K562 (cell line): ENCODE data around the gene GNG5. TPM values are rescaled to one million over a fixed set of nuclear protein-coding genes. Genes with fewer than 3 reads are reported as not detected.

Experiments used
- ATAC-seq: fragments of 200-7000 bp; cut with Tn5 transposase; 3 replicates; pipeline ENCODE4 v1.9.1; 2020; ENCODE audit warnings: moderate library complexity
- BruUV-seq: library from RNA; stranded (reverse); fragments of 400-500 nt; replicated peaks from 2 replicates; lab custom pipeline; 2021; lab: Mats Ljungman, UMichigan
- CTCF ChIA-PET: fragments of 300-600 bp; formaldehyde crosslinking; extraction: SDS; loops from one replicate; lab custom pipeline; 2021; ENCODE audit warnings: low intra/inter-chr PET ratio; lab: Yijun Ruan, JAX
- POLR2A ChIA-PET: fragments of 300-600, 350-650 bp; sonication (Branson Sonifier 250); formaldehyde crosslinking; extraction: SDS; loops from one replicate; lab custom pipeline; 2021; ENCODE audit warnings: antibody characterized with exemption, inconsistent platforms; lab: Yijun Ruan, JAX
- DNase-seq, 4 experiments: peaks; one replicate each; pipeline versions ENCODE4 v3.0.0 to v3.0.0-alpha.2; 2011 to 2018; ENCODE audit warnings: low spot score in 3 of 4, mixed read lengths in 3 of 4; ENCODE audit errors: extremely low read depth in 1 of 4
- FAIRE-seq: peaks from 2 replicates; lab custom pipeline; 2011; peaks lifted over from hg19 to GRCh38; lab: Jason Lieb, UNC
- H2AFZ ChIP-seq: 2 replicates; pipeline ENCODE4 v1.6.0; 2011; ENCODE audit warnings: low read depth, low read length, control low read depth, inconsistent platforms
- H3K27ac ChIP-seq: fragments of 200-600 bp; 3 replicates; pipeline ENCODE4 v1.8.0; 2011; ENCODE audit warnings: low read depth, mild to moderate bottlenecking, control low read depth, inconsistent platforms, low read length, moderate library complexity, mixed read lengths; ENCODE audit errors: extremely low read depth
- H3K27me3 ChIP-seq, 2 experiments: fragments of 300-600 bp in 1 of 2; 2 replicates in 1 of 2; 3 replicates in 1 of 2; pipeline versions ENCODE4 v1.6.0 to v1.8.0; 2011; ENCODE audit warnings: inconsistent platforms in 2 of 2, low read length in 2 of 2, mild to moderate bottlenecking in 1 of 2, mixed read lengths in 1 of 2, moderate library complexity in 1 of 2; ENCODE audit not compliant: control insufficient read depth in 2 of 2, insufficient read depth in 2 of 2
- H3K36me3 ChIP-seq: fragments of 300-600 bp; 3 replicates; pipeline ENCODE4 v1.8.0; 2011; ENCODE audit warnings: mild to moderate bottlenecking, low read length, inconsistent platforms; ENCODE audit not compliant: control insufficient read depth, insufficient read depth
- H3K4me1 ChIP-seq, 2 experiments: fragments of 200-600 bp in 1 of 2; replicated peaks in 1 of 2; 2 replicates in 1 of 2; 3 replicates in 1 of 2; pipeline versions ENCODE4 v1.5.1 to v1.8.0; 2011; ENCODE audit warnings: inconsistent platforms in 2 of 2, low read length in 2 of 2, mild to moderate bottlenecking in 1 of 2, mixed read lengths in 1 of 2, moderate library complexity in 1 of 2; ENCODE audit not compliant: control insufficient read depth in 2 of 2, insufficient read depth in 2 of 2
- H3K4me2 ChIP-seq: 2 replicates; pipeline ENCODE4 v1.6.1; 2011; ENCODE audit warnings: low read length, control low read depth, inconsistent platforms, mixed read lengths; ENCODE audit not compliant: insufficient read depth
- H3K4me3 ChIP-seq: fragments of 200-600 bp; sonication (generic), shearing (Covaris generic); 2 replicates; pipeline ENCODE4 v1.5.1; 2016; ENCODE audit warnings: control low read depth, inconsistent platforms
- H3K79me2 ChIP-seq: fragments of 200-600 bp; 3 replicates; pipeline ENCODE4 v1.8.0; 2011; ENCODE audit warnings: low read length, inconsistent platforms; ENCODE audit not compliant: control insufficient read depth, insufficient read depth
- H3K9ac ChIP-seq, 2 experiments: 2 replicates each; pipeline versions ENCODE4 v1.6.0 to v1.6.1; 2011; ENCODE audit warnings: low read depth in 2 of 2, low read length in 2 of 2, control low read depth in 1 of 2, inconsistent platforms in 1 of 2, mild to moderate bottlenecking in 1 of 2, mixed read lengths in 1 of 2; ENCODE audit not compliant: insufficient read depth in 1 of 2
- H3K9me1 ChIP-seq: one replicate; pipeline ENCODE4 v1.6.0; 2011; ENCODE audit warnings: inconsistent platforms, mild to moderate bottlenecking, low read length, moderate library complexity; ENCODE audit not compliant: control insufficient read depth, insufficient read depth
- H3K9me3 ChIP-seq: replicated peaks from 2 replicates; pipeline ENCODE4 v1.5.1; 2011; ENCODE audit warnings: low read depth, low read length, inconsistent platforms; ENCODE audit not compliant: control insufficient read depth, insufficient read depth
- H4K20me1 ChIP-seq: replicated peaks from 2 replicates; pipeline ENCODE4 v1.6.1; 2011; ENCODE audit warnings: low read length, inconsistent platforms, mixed read lengths; ENCODE audit not compliant: control insufficient read depth, insufficient read depth
- AFF1 ChIP-seq, 2 experiments: fragments of 450-650 bp; IDR thresholded peaks; 2 replicates each; pipeline ENCODE4 v1.6.1; 2018; ENCODE audit warnings: mild to moderate bottlenecking in 2 of 2, low read depth in 1 of 2; ENCODE audit not compliant: partially characterized antibody in 2 of 2
- MEF2A ChIP-seq: IDR thresholded peaks from 2 replicates; pipeline ENCODE4 v1.6.1; 2011; ENCODE audit warnings: low read depth, mild to moderate bottlenecking, low read length, moderate library complexity; ENCODE audit not compliant: control insufficient read depth
- RBBP5 ChIP-seq: fragments of 200-600 bp; sonication (generic); IDR thresholded peaks from 2 replicates; pipeline ENCODE4 v1.6.1; 2012; ENCODE audit warnings: borderline replicate concordance, mild to moderate bottlenecking, low read length, control low read depth, inconsistent platforms; ENCODE audit not compliant: insufficient read depth, poor library complexity, severe bottlenecking
- TRIM28 ChIP-seq: fragments of 450-650 bp; IDR thresholded peaks from 2 replicates; pipeline ENCODE4 v1.6.1; 2017
- XRCC5 ChIP-seq: fragments of 200-400 bp; formaldehyde crosslinking; IDR thresholded peaks from 2 replicates; pipeline ENCODE4 v1.6.1; 2017; ENCODE audit warnings: low read depth, mild to moderate bottlenecking, low read length
- ZNF444 ChIP-seq: fragments of 250-450 bp; sonication (Bioruptor Pico); IDR thresholded peaks from 2 replicates; pipeline ENCODE4 v1.4.0; 2020; ENCODE audit warnings: mild to moderate bottlenecking, moderate library complexity
- WGBS: fragments of 100-300 bp; shearing (Covaris generic); methylation state at CpG from one replicate; pipeline ENCODE4 v1.1.6; 2016; ENCODE audit warnings: low coverage, mixed read lengths; ENCODE audit not compliant: insufficient coverage; ENCODE audit errors: missing lambda C conversion rate; 5-methylcytosine and 5-hydroxymethylcytosine counted together
- in situ Hi-C: fragments of 300-500 bp; cut with MboI; formaldehyde crosslinking; loops from 4 replicates; pipeline ENCODE4 v1.15.0; 2018; ENCODE audit warnings: inconsistent platforms, mixed read lengths
- intact Hi-C: fragments of 100-400 bp; cut with micrococcal nuclease; formaldehyde crosslinking; loops from 2 replicates; pipeline ENCODE4 v1.14.2; 2022
- polyA plus RNA-seq, 8 experiments: library from polyadenylated mRNA; depleted of rRNA in 4 of 8; stranded (reverse) in 5 of 8; unstranded in 3 of 8; fragments of >200 nt; fragmentation: Nextera tagmentation in 2 of 8; fragmentation: Illumina TruSeq in 1 of 8; extraction: Ambion mirVana in 2 of 8; extraction: Trizol in 1 of 8; gene quantifications; 2 replicates each; pipeline versions ENCODE4 v1.2.1 to v1.2.3, GENCODE V29; 2011 to 2014; ENCODE audit warnings: inconsistent platforms in 1 of 8, missing spikeins in 1 of 8
- total RNA-seq, 7 experiments: library from RNA; depleted of rRNA in 6 of 7; stranded (reverse); fragments of >200 nt in 6 of 7; fragmentation: Illumina TruSeq in 2 of 7; extraction: Trizol in 2 of 7; gene quantifications; 2 replicates each; pipeline versions ENCODE4 v1.2.1 to v1.2.3, GENCODE V29; 2011 to 2021; ENCODE audit warnings: low replicate concordance in 1 of 7
- TF ChIP-seq, protein P1 (sequence below), 2 experiments: fragments of 250-450 bp in 1 of 2; fragments of 450-650 bp in 1 of 2; sonication (Bioruptor Pico) in 1 of 2; IDR thresholded peaks; 2 replicates each; pipeline versions ENCODE4 v1.6.1 to v1.8.0; 2016 to 2021; ENCODE audit warnings: mild to moderate bottlenecking in 2 of 2, moderate library complexity in 2 of 2, missing compliant biosample characterization in 1 of 2, missing genetic modification characterization in 1 of 2

GNG5 gene
- total and polyA plus RNA-seq, 9 of the 15 experiments (the other 6 are each of a cell fraction or from before 2014, with no cell fraction given) = 61.9 to 243 (median 150) TPM

GRCh38 chr1:84538599-84538998 is 32.2 kb upstream of the GNG5 start (continued):
- no peak for TF ChIP-seq AFF1 (IDR thresholded peaks at IDR 0.05; ENCODE audit: low read depth in 1 of 2, partially characterized antibody in 2 of 2)
- TF ChIP-seq MEF2A = no peak
- TF ChIP-seq, protein P1, sequence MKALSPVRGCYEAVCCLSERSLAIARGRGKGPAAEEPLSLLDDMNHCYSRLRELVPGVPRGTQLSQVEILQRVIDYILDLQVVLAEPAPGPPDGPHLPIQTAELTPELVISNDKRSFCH (CRISPR knock-in tag; IDR thresholded peaks at IDR 0.05) = no peak
- TF ChIP-seq, protein P1 (tag; IDR thresholded peaks at IDR 0.05) = no peak
- TF ChIP-seq ZNF444 (CRISPR knock-in tag) = no peak
- TF ChIP-seq RBBP5 = no peak
- TF ChIP-seq, all 486 proteins: peak for 0

DNA sequence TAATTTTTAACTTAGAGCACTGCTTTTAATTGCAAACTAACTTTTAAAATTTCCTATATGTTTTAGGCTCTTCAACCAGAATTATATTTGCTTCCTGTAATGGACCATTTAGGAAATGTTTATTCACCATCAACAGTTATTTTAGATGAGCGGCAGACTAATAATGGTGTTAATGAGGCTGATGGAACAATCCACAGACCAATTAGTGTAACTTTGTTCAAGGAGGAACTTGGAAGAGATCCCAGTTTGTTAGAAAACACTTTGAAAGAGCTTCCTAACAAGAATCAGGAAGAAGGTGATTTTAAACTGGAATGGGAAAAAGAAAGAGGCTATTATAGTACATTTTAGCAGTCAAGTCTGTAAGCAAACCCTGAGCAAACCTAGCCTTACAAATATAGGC is 19.4 kb upstream of the GNG5 start:
- intact Hi-C loops = no loop called here
- Histone ChIP-seq H3K9me1 (no peaks in the 10 kb centered on the region), H2AFZ (no peak overlapping the region), H3K27ac (no peak overlapping the region), H3K79me2 (no peaks in the 10 kb centered on the region), H3K4me3 (no peak overlapping the region), H3K4me1 (no peaks in the 10 kb centered on the region), H3K36me3 (no peaks in the 10 kb centered on the region), H3K9me3 (no peaks in the 10 kb centered on the region), H3K9ac (no peak overlapping the region), H4K20me1 (no peaks in the 10 kb centered on the region), H3K27me3 (no peaks in the 10 kb centered on the region), H3K4me2 (no peak overlapping the region)
- peak; percentile 39; the same call in 1 of the 2 replicates for TF ChIP-seq TRIM28
- no peak for TF ChIP-seq XRCC5
- WGBS = 94% methylated on average over 1 of the region's 1 CpG
- ATAC-seq = no peak
- no peak for DNase-seq
- BruUV-seq = no TSS peak
- in situ Hi-C loops = no loop called here
- no peak for FAIRE-seq
- ChIA-PET CTCF (no interaction called here), POLR2A (no interaction called here)
